ENCODE measurements around the gene NAAA. TPM values are rescaled to one million over a fixed set of nuclear protein-coding genes. Genes with fewer than 3 reads are reported as not detected.
"Not testable (repeated sequence)": the region's sequence is repeated elsewhere in the genome, so short reads cannot be mapped to it uniquely, and the experiment has no call there.

The NAAA gene
- polyA plus RNA-seq, 1 of the 3 experiments (the other 2 are of a cell fraction), result 3.5 TPM

DNA sequence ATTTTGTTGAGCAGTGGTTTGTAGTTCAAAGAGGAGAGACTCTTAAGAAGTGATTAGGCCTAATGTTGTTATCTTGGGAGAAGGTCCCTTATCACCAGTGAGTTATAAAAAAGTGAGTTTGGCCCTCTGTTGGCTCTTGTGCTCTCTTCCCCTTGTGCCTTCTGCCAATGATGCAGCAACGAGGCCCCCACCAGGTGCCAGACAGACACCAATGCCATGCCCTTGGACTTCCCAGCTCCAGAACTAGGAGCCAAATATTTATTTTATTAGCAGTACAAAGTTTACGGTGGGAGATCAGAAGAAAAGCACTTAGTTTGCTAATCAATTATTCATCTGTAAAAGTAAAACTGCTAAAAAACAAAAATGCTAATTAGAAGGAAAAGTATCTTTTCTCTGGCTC lies 22.7 kb upstream of the NAAA start:
- 50% methylated on average over 2 of the region's 2 CpGs for WGBS (ENCODE audit: low lambda C conversion rate)
- no peaks in the 10 kb centered on the region for H3K4me1 ChIP-seq (ENCODE audit: control insufficient read depth in 1 of 2, insufficient read depth in 2 of 2, low read depth in 1 of 2, low read length in 1 of 2)
- CTCF ChIA-PET, result no interaction called here

DNA sequence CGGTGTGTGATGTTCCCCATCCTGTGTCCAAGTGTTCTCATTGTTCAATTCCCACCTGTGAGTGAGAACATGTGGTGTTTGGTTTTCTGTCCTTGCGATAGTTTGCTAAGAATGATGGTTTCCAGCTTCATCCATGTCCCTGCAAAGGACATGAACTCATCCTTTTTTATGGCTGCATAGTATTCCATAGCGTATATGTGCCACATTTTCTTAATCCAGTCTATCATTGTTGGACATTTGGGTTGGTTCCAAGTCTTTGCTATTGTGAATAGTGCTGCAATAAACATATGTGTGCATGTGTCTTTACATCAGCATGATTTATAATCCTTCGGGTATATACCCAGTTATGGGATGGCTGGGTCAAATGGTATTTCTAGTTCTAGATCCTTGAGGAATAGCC lies 21.3 kb upstream of the NAAA start:
- H3K4me1 ChIP-seq (ENCODE audit: control insufficient read depth in 1 of 2, insufficient read depth in 2 of 2, low read depth in 1 of 2, low read length in 1 of 2); POLR2A ChIA-PET; CTCF ChIA-PET; H3K9me3 ChIP-seq; H3K4me2 ChIP-seq; H3K27me3 ChIP-seq (ENCODE audit: insufficient read depth); H4K20me1 ChIP-seq (ENCODE audit: insufficient read depth); H3K79me2 ChIP-seq (ENCODE audit: insufficient read depth); H3K9me2 ChIP-seq; DNase-seq; H2AFZ ChIP-seq (ENCODE audit: low read depth); H3F3A ChIP-seq (replicated peaks; ENCODE audit: insufficient read depth); H3K9ac ChIP-seq; H3K27ac ChIP-seq (ENCODE audit: low read depth in 2 of 2, low read length in 1 of 2); H3K4me3 ChIP-seq (ENCODE audit: low read depth in 2 of 2, low read length in 1 of 2): not testable (repeated sequence)
- WGBS (ENCODE audit: low lambda C conversion rate), result 91% methylated on average over 4 of the region's 4 CpGs
- H3K36me3 ChIP-seq (replicated peaks in 1 of 2; ENCODE audit: control insufficient read depth in 1 of 2, insufficient read depth in 2 of 2, low read length in 1 of 2), result peaks cover 73 to 82% of the 10 kb centered on the region in 2 experiments

More for the DNA sequence above, 22.7 kb upstream of the NAAA start:
- POLR2A ChIA-PET, result no interaction called here
- Histone ChIP-seq H3K9me2 (no peaks in the 10 kb centered on the region), H3K9me3 (no peaks in the 10 kb centered on the region), H3F3A (replicated peaks; ENCODE audit: insufficient read depth) (no peaks in the 10 kb centered on the region), H3K27me3 (ENCODE audit: insufficient read depth) (no peaks in the 10 kb centered on the region), H3K4me3 (ENCODE audit: low read depth in 2 of 2, low read length in 1 of 2) (no peak overlapping the region; a peak in 1 of 4 replicates), H2AFZ (ENCODE audit: low read depth) (no peak overlapping the region), H3K36me3 (replicated peaks in 1 of 2; ENCODE audit: control insufficient read depth in 1 of 2, insufficient read depth in 2 of 2, low read length in 1 of 2) (peaks cover 74 to 84% of the 10 kb centered on the region in 2 experiments), H4K20me1 (ENCODE audit: insufficient read depth) (no peaks in the 10 kb centered on the region), H3K79me2 (ENCODE audit: insufficient read depth) (no peaks in the 10 kb centered on the region), H3K27ac (ENCODE audit: low read depth in 2 of 2, low read length in 1 of 2) (no peak overlapping the region), H3K4me2 (no peak overlapping the region), H3K9ac (no peak overlapping the region)
- DNase-seq, result no peak
- TF ChIP-seq POLR2AphosphoS5 (IDR thresholded peaks at IDR 0.05; ENCODE audit: low read depth, low read length), result no peak
- TF ChIP-seq CTCF (IDR thresholded peaks at IDR 0.05), result no peak
- TF ChIP-seq USF1 (IDR thresholded peaks at IDR 0.05; ENCODE audit: borderline replicate concordance, low read depth), result no peak
- TF ChIP-seq RAD21 (IDR thresholded peaks at IDR 0.05; ENCODE audit: low read length), result no peak
- TF ChIP-seq GABPA (IDR thresholded peaks at IDR 0.05; ENCODE audit: low read depth), result no peak
- TF ChIP-seq RXRA (IDR thresholded peaks at IDR 0.05; ENCODE audit: borderline replicate concordance, low read depth), result no peak
- TF ChIP-seq PBX3 (IDR thresholded peaks at IDR 0.05), result no peak
- TF ChIP-seq, protein P1, sequence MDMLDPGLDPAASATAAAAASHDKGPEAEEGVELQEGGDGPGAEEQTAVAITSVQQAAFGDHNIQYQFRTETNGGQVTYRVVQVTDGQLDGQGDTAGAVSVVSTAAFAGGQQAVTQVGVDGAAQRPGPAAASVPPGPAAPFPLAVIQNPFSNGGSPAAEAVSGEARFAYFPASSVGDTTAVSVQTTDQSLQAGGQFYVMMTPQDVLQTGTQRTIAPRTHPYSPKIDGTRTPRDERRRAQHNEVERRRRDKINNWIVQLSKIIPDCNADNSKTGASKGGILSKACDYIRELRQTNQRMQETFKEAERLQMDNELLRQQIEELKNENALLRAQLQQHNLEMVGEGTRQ (IDR thresholded peaks at IDR 0.05; ENCODE audit: borderline replicate concordance, low read depth, low read length), result no peak
- no peak for TF ChIP-seq SMC3 (IDR thresholded peaks at IDR 0.05; ENCODE audit: low read depth, low read length)
- TF ChIP-seq RFX5 (IDR thresholded peaks at IDR 0.05; ENCODE audit: low read length), result no peak
- no peak for TF ChIP-seq ELF1 (IDR thresholded peaks at IDR 0.05)
- TF ChIP-seq TCF12 (IDR thresholded peaks at IDR 0.05), result no peak
- no peak for TF ChIP-seq RCOR1 (IDR thresholded peaks at IDR 0.05; ENCODE audit: low read length)
- no peak for TF ChIP-seq MEF2A (IDR thresholded peaks at IDR 0.05; ENCODE audit: borderline replicate concordance, low read depth)
- TF ChIP-seq YY1 (IDR thresholded peaks at IDR 0.05; ENCODE audit: low read depth), result no peak
- TF ChIP-seq, protein P2, sequence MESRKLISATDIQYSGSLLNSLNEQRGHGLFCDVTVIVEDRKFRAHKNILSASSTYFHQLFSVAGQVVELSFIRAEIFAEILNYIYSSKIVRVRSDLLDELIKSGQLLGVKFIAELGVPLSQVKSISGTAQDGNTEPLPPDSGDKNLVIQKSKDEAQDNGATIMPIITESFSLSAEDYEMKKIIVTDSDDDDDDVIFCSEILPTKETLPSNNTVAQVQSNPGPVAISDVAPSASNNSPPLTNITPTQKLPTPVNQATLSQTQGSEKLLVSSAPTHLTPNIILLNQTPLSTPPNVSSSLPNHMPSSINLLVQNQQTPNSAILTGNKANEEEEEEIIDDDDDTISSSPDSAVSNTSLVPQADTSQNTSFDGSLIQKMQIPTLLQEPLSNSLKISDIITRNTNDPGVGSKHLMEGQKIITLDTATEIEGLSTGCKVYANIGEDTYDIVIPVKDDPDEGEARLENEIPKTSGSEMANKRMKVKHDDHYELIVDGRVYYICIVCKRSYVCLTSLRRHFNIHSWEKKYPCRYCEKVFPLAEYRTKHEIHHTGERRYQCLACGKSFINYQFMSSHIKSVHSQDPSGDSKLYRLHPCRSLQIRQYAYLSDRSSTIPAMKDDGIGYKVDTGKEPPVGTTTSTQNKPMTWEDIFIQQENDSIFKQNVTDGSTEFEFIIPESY (IDR thresholded peaks at IDR 0.05; ENCODE audit: borderline replicate concordance, low read depth), result no peak

- CTCF ChIA-PET, result interaction anchor here (0.5 kb wide), 1 partner anchor 1131 kb away, joined by 3 read pairs; no protein-coding TSS in a partner anchor
- peaks cover 67 to 73% of the 10 kb centered on the region in 2 experiments for H3K36me3 ChIP-seq (replicated peaks in 1 of 2; ENCODE audit: control insufficient read depth in 1 of 2, insufficient read depth in 2 of 2, low read length in 1 of 2)
- POLR2A ChIA-PET, result not testable (repeated sequence)
These were observed 17.7 kb upstream of the NAAA start for GRCh38 chr4:75958546-75958945.

More at GRCh38 chr4:75958546-75958945, 17.7 kb upstream of the NAAA start:
- not testable (repeated sequence) for DNase-seq; H3K4me1 ChIP-seq (ENCODE audit: control insufficient read depth in 1 of 2, insufficient read depth in 2 of 2, low read depth in 1 of 2, low read length in 1 of 2); H4K20me1 ChIP-seq (ENCODE audit: insufficient read depth); H2AFZ ChIP-seq (ENCODE audit: low read depth); H3K4me3 ChIP-seq (ENCODE audit: low read depth in 2 of 2, low read length in 1 of 2); H3K27ac ChIP-seq (ENCODE audit: low read depth in 2 of 2, low read length in 1 of 2); H3K27me3 ChIP-seq (ENCODE audit: insufficient read depth); H3K9ac ChIP-seq; H3K9me3 ChIP-seq; H3K79me2 ChIP-seq (ENCODE audit: insufficient read depth); H3K9me2 ChIP-seq; H3F3A ChIP-seq (replicated peaks; ENCODE audit: insufficient read depth); H3K4me2 ChIP-seq
- WGBS (ENCODE audit: low lambda C conversion rate), result 100% methylated on average over 7 of the region's 7 CpGs

Measured in SK-N-SH (cell line).